Stimulated activated naive CD4-positive, alpha-beta T cell treated with Interleukin-2 at 50 U/mL for 16 hours (primary cell): ENCODE data around the gene CD274.
A peak's percentile ranks its signal among the peaks of the same experiment; 100 is the strongest.
"Not testable (repeated sequence)": the region's sequence is repeated elsewhere in the genome, so short reads cannot be mapped to it uniquely, and the experiment has no call there.

Source experiments
- DNase-seq: peaks from one replicate; lab custom pipeline; 2025; lab: John Stamatoyannopoulos, UW

Gene CD274

DNA sequence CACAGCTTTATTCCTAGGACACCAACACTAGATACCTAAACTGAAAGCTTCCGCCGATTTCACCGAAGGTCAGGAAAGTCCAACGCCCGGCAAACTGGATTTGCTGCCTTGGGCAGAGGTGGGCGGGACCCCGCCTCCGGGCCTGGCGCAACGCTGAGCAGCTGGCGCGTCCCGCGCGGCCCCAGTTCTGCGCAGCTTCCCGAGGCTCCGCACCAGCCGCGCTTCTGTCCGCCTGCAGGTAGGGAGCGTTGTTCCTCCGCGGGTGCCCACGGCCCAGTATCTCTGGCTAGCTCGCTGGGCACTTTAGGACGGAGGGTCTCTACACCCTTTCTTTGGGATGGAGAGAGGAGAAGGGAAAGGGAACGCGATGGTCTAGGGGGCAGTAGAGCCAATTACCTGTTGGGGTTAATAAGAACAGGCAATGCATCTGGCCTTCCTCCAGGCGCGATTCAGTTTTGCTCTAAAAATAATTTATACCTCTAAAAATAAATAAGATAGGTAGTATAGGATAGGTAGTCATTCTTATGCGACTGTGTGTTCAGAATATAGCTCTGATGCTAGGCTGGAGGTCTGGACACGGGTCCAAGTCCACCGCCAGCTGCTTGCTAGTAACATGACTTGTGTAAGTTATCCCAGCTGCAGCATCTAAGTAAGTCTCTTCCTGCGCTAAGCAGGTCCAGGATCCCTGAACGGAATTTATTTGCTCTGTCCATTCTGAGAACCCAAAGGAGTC lies at the start of gene CD274:
CD274 (plus strand) TSS at position 184 of the 733 bp plus-strand sequence. CDS start 5,572 bp downstream, outside the sequence.
- DNase-seq = peak; percentile 81

DNA sequence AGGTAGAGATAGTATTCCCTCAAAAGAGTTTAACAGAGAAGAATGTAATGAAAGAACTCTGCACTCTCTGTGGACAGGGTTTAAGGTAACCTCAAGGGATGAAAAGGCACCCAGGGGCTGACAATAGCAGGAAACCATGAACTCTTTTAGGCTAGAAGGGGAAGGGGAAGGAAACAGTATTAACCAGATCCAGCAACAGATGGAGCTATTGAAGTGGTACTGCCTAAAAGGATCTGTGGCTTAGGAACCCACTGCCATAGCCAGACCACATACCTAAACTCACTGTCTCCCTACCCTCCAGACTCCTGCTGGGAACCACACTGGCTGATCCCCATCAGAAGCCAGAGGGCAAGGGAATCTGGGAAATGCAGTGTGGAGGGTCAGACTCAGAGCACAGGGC lies 48.1 kb upstream of the CD274 start:
- no peak for DNase-seq

DNA sequence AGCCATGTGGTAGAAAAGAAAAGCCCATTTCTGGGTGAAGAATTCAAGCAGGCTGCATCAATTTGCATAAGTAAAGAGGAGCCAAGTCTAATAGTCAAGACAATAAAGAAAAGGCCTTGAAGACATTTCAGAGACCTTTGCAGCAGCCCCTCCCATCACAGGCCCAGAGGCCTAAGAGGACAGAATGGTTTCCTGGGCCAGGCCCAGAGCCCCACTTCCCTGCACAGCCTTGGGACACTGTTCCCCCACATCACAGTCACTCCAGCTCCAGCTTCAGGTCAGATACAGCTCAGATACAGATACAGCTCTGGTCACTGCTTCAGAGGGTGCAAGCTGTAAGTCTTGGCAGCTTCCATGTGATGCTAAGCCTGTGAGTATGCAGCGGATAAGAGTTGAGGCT lies 41.7 kb upstream of the CD274 start:
- DNase-seq = no peak

DNA sequence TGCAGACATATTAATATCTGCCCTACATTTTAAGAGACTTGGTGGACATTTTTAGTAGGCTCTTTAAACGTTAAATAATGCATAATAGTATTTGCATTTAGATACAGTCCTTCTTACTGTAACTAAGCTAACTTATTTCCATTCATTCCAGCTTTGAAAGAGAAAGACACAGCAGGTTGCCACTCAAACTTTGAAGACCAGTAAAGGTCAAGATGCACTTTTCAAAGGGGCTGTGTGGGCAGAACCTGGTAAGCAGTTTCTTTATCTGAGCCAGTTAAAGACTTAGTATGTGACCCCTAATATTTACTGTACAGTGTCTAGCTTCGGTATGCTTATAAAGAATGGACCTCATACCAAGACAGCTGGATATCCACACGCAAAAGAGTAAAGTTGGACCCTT lies 33.4 kb upstream of the CD274 start:
- DNase-seq = no peak

DNA sequence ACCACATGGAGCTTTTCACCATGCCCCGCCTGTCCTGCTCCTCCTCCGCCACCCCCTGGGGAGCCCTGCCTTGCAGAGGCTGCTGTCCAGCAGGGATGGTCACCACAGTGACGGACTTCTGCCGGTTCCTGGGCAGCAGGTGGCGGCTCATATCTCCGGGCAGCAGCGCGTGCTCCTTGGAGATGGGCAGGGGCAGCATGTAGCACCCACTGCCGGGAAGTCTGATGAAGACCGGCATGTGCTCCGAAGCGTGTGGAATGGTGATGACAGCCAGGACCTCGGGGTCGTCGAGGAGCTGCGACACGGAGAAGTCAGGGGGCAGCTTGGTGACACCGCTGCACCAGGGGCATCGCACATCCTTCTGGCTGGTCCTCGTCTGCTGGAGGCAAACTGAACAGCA lies 31.9 kb upstream of the CD274 start:
- DNase-seq = no peak

- no peak for DNase-seq
Measured at GRCh38 chr9:5419987-5420386, 30.4 kb upstream of the CD274 start.

DNA sequence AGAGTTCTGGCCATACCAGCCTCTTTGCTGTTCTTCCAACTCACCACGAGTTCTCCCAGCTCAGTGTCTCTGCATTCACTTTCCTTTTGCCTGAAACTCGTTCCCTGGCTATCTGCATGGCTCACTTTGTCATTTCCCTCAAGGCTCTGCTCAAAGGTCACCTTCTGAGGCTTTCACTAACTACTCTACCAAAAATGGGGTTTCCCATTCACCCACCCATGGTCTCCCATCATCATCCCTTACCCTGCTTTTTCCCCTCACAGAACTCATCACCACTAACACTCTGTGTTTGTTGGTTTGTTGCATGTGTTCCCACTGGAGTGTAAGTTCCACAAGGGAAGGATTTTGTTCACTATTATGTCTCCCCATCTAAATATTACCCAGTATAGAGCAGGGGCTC lies 29.2 kb upstream of the CD274 start:
- no peak for DNase-seq

- no peak for DNase-seq
Measured at GRCh38 chr9:5422276-5422675, 28.1 kb upstream of the CD274 start.

DNA sequence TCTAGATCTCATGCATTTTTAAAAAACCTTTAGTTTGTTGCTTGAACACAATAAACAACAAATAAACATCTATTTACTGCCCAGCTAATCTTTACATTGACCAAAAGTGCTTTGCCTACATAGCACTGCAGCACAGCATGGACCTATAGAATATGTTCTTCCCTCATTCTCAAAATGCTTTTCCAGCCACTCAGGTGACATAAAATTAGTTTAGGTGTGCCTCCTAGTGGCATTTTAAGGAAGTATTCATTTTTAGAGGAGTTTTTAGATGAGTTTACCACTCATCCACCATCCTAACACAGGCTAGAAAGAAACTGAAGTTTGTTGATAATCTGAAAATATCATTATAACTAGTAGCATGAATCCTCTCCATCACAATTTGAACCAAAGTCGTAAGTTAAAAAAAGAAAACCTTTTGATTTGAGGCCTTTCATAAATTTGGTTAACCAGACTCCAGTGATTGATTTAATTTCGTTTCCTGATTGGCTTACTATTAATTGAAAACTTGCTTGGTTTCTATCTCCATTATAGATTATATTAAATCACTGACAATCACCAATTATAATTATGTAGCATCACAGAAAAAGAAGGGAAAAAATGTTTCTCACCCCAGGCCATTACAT lies 25.2 kb upstream of the CD274 start:
- no peak for DNase-seq

- no peak for DNase-seq
Measured at GRCh38 chr9:5427005-5427404, 23.3 kb upstream of the CD274 start.

DNA sequence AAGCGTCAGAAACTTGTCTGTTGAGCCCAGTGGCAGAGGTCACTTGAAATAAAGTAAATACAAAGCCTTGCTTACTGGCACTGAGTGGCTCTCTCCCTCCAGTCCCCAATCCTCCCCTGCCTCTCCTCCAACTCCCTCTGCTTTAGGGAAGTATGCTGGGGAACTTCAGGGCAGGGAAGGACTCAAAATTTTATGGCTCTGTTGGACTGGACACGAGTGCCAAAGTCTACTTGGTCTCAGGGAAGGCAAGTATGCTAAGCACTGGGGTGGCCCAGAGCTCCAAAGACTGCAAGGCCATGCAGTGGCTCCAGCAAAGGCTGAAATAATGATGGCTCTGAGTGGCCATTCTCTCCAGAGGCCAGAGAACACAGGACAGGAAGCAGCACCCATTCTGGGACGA lies 22.2 kb upstream of the CD274 start:
- no peak for DNase-seq

DNA sequence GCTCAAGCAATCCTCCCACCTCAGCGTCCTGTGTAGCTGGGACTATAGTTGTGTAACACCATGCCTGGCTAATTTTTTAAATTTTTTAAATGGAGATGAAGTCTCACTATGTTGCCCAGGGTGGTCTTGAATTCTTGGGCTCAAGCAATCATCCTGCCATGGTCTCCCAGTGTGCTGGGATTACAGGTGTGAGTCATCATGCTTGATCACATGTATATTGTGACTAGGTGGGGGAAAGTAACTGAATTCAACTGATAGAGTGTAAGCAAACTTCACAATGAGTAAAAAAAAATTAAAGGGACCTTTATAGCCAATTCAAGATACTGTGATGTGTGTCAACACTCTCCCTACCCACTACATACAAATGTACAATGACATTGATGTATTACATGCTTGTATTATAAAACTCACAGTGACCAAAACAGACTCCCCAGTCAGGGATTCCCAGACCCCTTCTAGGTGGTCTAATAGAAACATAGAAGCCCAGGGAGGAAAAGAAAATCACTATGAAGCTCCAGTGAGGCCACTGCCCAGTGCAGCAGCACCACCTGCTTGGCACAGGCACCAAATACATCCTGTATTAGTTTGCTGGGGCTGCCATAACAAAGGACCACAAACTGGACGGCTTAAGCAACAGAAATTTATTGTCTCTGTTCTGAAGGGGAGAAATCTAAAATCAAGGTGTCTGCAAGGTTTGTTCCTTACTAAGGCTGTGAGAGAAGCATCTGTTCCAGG lies 21.4 kb upstream of the CD274 start:
- DNase-seq = no peak

- no peak for DNase-seq
Measured at GRCh38 chr9:5429873-5430564, 20.3 kb upstream of the CD274 start.

GRCh38 chr9:5430912-5431311 lies 19.4 kb upstream of the CD274 start:
- no peak for DNase-seq

GRCh38 chr9:5432890-5433289 lies 17.5 kb upstream of the CD274 start:
- DNase-seq = not testable (repeated sequence)

- DNase-seq = not testable (repeated sequence)
Measured at GRCh38 chr9:5433328-5433727, 17.0 kb upstream of the CD274 start.

GRCh38 chr9:5433841-5434810 lies 16.2 kb upstream of the CD274 start:
- not testable (repeated sequence) for DNase-seq

- DNase-seq = no peak
Measured at GRCh38 chr9:5435912-5436311, 14.4 kb upstream of the CD274 start.

- no peak for DNase-seq
Measured at GRCh38 chr9:5436441-5436840, 13.9 kb upstream of the CD274 start.

- DNase-seq = peak; percentile 91
Measured at GRCh38 chr9:5437254-5438216, 12.8 kb upstream of the CD274 start, which contains the start of gene PLGRKT. Gene PLGRKT, minus strand, starts transcription at chr9:5437925. Its CDS starts 5,948 bp downstream, at chr9:5431977.
